ENCODE data around the gene AIG1.

Gene AIG1

DNA sequence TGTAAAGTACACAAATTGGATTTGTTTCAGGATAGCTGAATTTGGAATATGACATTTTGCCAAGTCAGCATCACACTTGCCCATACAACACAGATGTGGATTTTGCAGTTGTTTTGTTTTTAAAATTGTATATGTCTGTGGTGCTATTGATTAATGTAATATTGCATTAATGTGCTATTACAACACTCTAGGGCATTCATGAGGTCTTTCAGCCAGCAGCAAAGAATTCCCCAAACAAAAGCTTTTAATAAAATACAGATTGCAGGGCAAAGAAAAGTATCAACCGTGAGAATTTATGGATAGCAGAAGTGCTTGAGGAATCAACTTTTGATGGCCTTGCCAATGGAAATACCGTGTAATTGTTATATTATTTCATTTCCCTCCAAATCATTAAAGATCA is 144.9 kb downstream of the AIG1 start:
- no peak for DNase-seq (ENCODE audit: low read depth)
- no peak overlapping the region for H3K4me3 ChIP-seq (ENCODE audit: low read depth, low read length)

DNA sequence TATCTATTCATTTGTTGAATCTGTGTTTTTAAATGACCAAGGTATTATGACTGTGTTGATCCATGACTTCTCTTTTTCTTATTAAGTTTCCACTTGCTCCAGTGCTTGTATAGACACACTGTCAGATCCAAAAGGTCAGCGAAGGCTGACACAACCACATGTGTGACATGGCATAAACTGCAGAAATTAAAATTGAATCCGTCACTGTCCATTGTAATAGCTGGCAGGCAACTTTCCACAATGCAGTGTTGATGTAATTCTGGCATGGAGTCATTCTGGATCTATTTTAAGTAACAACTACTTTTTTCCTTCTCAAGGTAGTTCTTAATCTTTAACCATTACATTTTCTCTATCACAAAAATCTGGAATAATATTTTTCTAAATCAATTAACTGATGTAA is 145.3 kb downstream of the AIG1 start:
- TF ChIP-seq, protein P1, sequence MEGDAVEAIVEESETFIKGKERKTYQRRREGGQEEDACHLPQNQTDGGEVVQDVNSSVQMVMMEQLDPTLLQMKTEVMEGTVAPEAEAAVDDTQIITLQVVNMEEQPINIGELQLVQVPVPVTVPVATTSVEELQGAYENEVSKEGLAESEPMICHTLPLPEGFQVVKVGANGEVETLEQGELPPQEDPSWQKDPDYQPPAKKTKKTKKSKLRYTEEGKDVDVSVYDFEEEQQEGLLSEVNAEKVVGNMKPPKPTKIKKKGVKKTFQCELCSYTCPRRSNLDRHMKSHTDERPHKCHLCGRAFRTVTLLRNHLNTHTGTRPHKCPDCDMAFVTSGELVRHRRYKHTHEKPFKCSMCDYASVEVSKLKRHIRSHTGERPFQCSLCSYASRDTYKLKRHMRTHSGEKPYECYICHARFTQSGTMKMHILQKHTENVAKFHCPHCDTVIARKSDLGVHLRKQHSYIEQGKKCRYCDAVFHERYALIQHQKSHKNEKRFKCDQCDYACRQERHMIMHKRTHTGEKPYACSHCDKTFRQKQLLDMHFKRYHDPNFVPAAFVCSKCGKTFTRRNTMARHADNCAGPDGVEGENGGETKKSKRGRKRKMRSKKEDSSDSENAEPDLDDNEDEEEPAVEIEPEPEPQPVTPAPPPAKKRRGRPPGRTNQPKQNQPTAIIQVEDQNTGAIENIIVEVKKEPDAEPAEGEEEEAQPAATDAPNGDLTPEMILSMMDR (conservative IDR thresholded peaks at IDR 0.05; ENCODE audit: low read depth, low read length): no peak
- no peak overlapping the region for H3K4me3 ChIP-seq (ENCODE audit: low read depth, low read length)
- no peak for DNase-seq (ENCODE audit: low read depth)

More for the DNA sequence above, 144.9 kb downstream of the AIG1 start:
- TF ChIP-seq, protein P1 (conservative IDR thresholded peaks at IDR 0.05; ENCODE audit: low read depth, low read length): no peak

DNA sequence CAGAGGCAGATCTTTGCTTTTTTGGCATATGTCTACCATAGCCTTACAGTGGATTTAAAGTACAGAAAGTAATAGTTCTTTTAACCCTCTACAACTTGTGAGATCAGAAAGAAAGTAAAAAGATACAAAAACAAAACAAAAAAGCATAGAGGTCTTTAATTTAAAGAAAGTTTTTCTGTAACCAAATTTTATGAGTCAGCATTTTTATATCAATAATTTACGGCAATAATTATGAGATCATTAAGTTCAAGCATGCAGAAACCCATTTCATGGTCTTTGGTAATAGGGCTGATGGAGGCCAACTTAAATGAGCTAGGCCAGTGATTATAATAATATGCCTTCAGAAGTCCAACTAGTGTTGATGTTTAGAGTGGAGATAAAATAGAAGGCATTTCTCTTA is 145.9 kb downstream of the AIG1 start:
- H3K4me3 ChIP-seq (ENCODE audit: low read depth, low read length): no peak overlapping the region
- TF ChIP-seq, protein P1 (conservative IDR thresholded peaks at IDR 0.05; ENCODE audit: low read depth, low read length): no peak
- no peak for DNase-seq (ENCODE audit: low read depth)

DNA sequence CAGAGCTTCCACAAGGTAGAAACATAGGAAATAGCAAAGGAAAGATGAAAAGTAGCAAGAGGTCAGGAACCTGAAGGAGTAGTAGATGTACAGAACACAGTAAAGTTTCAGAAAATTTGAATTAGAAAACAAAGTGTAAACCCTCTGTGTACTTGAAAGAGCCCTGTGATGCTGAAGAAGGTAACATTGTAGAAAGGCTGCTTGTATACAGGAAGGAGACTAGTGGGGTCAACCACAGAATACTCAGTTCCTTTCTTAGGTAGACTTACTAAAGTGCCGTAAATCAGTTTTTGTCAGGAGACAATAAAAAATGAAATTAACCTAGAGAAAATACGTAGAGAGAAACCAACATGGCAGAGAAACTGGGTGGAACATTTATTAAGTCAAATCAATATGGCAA is 149.7 kb downstream of the AIG1 start:
- no peak overlapping the region for H3K4me3 ChIP-seq (ENCODE audit: low read depth, low read length)
- TF ChIP-seq, protein P1 (conservative IDR thresholded peaks at IDR 0.05; ENCODE audit: low read depth, low read length): no peak
- DNase-seq (ENCODE audit: low read depth): no peak

DNA sequence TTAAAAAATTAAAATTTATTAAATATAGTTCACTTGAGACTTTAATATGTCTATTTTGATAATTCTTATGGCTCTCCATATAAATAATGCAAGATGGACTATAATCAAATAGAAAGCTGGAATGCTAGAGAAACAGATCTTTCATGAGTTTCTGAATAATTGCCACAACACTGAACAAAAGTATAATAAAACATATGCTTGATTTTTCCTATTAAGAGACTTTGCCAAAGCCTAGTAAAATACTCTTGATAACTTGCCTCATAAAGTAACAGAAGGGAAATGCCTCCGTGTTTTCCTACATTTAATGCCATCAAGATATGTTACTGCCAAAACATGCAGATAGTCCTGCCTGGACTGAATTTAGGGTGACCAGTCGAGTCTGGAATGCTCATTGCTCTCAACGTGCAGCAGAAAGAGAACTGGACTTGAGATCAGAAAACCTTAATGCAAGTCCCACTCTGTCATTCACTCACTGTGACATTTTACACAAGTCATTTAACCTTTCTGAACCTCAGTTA is 153.2 kb downstream of the AIG1 start:
- TF ChIP-seq, protein P1 (conservative IDR thresholded peaks at IDR 0.05; ENCODE audit: low read depth, low read length): no peak
- H3K4me3 ChIP-seq (ENCODE audit: low read depth, low read length): no peak overlapping the region
- DNase-seq (ENCODE audit: low read depth): no peak

DNA sequence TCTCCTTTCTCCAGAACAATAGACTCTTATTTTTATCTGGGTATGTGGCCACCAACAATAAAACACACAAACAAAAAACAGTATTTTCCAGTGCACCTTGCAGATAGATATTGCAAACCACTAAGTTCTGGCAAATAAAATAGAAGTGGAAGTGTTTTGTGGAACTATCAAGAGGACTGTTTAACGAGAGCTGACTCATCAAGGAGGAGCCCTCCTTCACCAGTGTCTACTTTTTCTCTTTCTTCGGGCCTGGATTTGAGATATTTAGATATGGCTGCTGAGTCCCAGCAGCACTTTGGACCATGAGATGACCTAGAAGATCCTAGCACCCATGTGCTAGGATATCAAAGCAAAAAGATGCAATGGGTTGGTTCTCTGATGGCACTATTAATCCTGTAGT is 154.7 kb downstream of the AIG1 start:
- TF ChIP-seq, protein P1 (conservative IDR thresholded peaks at IDR 0.05; ENCODE audit: low read depth, low read length): no peak
- H3K4me3 ChIP-seq (ENCODE audit: low read depth, low read length): no peak overlapping the region

DNA sequence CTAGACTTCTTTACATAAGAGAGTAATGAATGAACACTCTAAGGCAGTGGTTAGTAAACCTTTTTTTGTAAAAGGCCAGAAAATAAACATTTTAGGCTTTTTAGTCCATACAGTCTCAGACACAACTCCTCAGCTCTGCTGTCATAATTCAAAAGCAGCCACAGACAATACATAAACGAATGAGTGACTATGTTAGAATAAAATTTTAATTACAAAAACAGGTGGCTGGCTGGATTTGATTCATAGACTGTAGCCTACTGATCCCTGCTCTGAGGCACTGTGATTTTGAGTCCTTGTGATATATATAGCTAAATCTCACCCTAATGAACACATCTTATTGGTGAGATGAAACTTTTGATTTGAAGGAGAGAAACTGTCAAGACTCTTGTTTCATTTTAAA is 155.1 kb downstream of the AIG1 start:
- TF ChIP-seq, protein P1 (conservative IDR thresholded peaks at IDR 0.05; ENCODE audit: low read depth, low read length): no peak
- no peak for DNase-seq (ENCODE audit: low read depth)

More for the DNA sequence above, 154.7 kb downstream of the AIG1 start:
- no peak for DNase-seq (ENCODE audit: low read depth)

More for the DNA sequence above, 155.1 kb downstream of the AIG1 start:
- H3K4me3 ChIP-seq (ENCODE audit: low read depth, low read length): no peak overlapping the region

Measured in choroid plexus epithelial cell (primary cell).